ENCODE results near the gene TRAF3.

Gene TRAF3

GRCh38 chr14:102786768-102787167, 9.5 kb downstream of the TRAF3 start:
- no peak for DNase-seq (ENCODE audit: low read depth in 1 of 2, low spot score in 1 of 2)
- H3K27ac ChIP-seq (replicated peaks), result no peak overlapping the region
- TF ChIP-seq GABPA (IDR thresholded peaks at IDR 0.05; ENCODE audit: low read depth), result no peak
- TF ChIP-seq POLR2AphosphoS5 (IDR thresholded peaks at IDR 0.05; ENCODE audit: low read depth), result no peak
- TF ChIP-seq REST (IDR thresholded peaks at IDR 0.05; ENCODE audit: insufficient replicate concordance, low read depth), result no peak
- no peak for TF ChIP-seq SPI1 (IDR thresholded peaks at IDR 0.05; ENCODE audit: borderline replicate concordance, low read depth)
- no peak for TF ChIP-seq CTCF (IDR thresholded peaks at IDR 0.05; ENCODE audit: insufficient read depth, low read length)
- no peak overlapping the region for H3K4me3 ChIP-seq (replicated peaks; ENCODE audit: insufficient read depth, low read length)
- no peaks in the 10 kb centered on the region for H3K27me3 ChIP-seq (ENCODE audit: insufficient read depth, poor library complexity, severe bottlenecking)

GRCh38 chr14:102789349-102789748, 12.1 kb downstream of the TRAF3 start:
- no peak overlapping the region for H3K4me3 ChIP-seq (replicated peaks; ENCODE audit: insufficient read depth, low read length)
- TF ChIP-seq GABPA (IDR thresholded peaks at IDR 0.05; ENCODE audit: low read depth), result no peak
- no peak for TF ChIP-seq REST (IDR thresholded peaks at IDR 0.05; ENCODE audit: insufficient replicate concordance, low read depth)
- no peak for TF ChIP-seq CTCF (IDR thresholded peaks at IDR 0.05; ENCODE audit: insufficient read depth, low read length)
- TF ChIP-seq SPI1 (IDR thresholded peaks at IDR 0.05; ENCODE audit: borderline replicate concordance, low read depth), result no peak
- no peak for TF ChIP-seq POLR2AphosphoS5 (IDR thresholded peaks at IDR 0.05; ENCODE audit: low read depth)
- no peaks in the 10 kb centered on the region for H3K27me3 ChIP-seq (ENCODE audit: insufficient read depth, poor library complexity, severe bottlenecking)
- DNase-seq (ENCODE audit: low read depth in 1 of 2, low spot score in 1 of 2), result no peak
- H3K27ac ChIP-seq (replicated peaks), result no peak overlapping the region

GRCh38 chr14:102793531-102794328, 16.5 kb downstream of the TRAF3 start:
- TF ChIP-seq REST (IDR thresholded peaks at IDR 0.05; ENCODE audit: insufficient replicate concordance, low read depth) (no peak), GABPA (IDR thresholded peaks at IDR 0.05; ENCODE audit: low read depth) (no peak), SPI1 (IDR thresholded peaks at IDR 0.05; ENCODE audit: borderline replicate concordance, low read depth) (peak; percentile 63), POLR2AphosphoS5 (IDR thresholded peaks at IDR 0.05; ENCODE audit: low read depth) (no peak)
- Histone ChIP-seq H3K27ac (replicated peaks) (no peak overlapping the region), H3K4me3 (replicated peaks; ENCODE audit: insufficient read depth, low read length) (no peak overlapping the region), H3K27me3 (ENCODE audit: insufficient read depth, poor library complexity, severe bottlenecking) (no peaks in the 10 kb centered on the region)
- no peak for DNase-seq (ENCODE audit: low read depth in 1 of 2, low spot score in 1 of 2)

Data from HL-60 (cell line).